Stimulated activated memory B cell treated with anti-CD40 and anti-IgM and Interleukin-4, amounts not matched to agents 10 μg/mL and 1 μg/mL and 100 μg/mL, for 72 hours (primary cell): ENCODE results near the gene CHRNA3.

Experiments used
- ATAC-seq: fragments of 150-1000 bp; cut with Tn5 transposase; 2 replicates; pipeline ENCODE4 v1.10.0; 2021
- H3K27ac Mint-ChIP-seq: one replicate; pipeline ENCODE4 v1.8.0; 2022; ENCODE audit warnings: mild to moderate bottlenecking, mixed read lengths
- H3K27me3 Mint-ChIP-seq: one replicate; pipeline ENCODE4 v1.8.0; 2022; ENCODE audit warnings: mixed read lengths
- H3K36me3 Mint-ChIP-seq: one replicate; pipeline ENCODE4 v1.8.0; 2022; ENCODE audit warnings: mixed read lengths
- H3K4me1 Mint-ChIP-seq: one replicate; pipeline ENCODE4 v1.8.0; 2022; ENCODE audit warnings: mixed read lengths
- H3K4me3 Mint-ChIP-seq: one replicate; pipeline ENCODE4 v1.8.0; 2022; ENCODE audit warnings: mild to moderate bottlenecking, moderate library complexity, mixed read lengths
- H3K9me3 Mint-ChIP-seq: one replicate; pipeline ENCODE4 v1.8.0; 2022; ENCODE audit warnings: mixed read lengths

CHRNA3 gene

DNA sequence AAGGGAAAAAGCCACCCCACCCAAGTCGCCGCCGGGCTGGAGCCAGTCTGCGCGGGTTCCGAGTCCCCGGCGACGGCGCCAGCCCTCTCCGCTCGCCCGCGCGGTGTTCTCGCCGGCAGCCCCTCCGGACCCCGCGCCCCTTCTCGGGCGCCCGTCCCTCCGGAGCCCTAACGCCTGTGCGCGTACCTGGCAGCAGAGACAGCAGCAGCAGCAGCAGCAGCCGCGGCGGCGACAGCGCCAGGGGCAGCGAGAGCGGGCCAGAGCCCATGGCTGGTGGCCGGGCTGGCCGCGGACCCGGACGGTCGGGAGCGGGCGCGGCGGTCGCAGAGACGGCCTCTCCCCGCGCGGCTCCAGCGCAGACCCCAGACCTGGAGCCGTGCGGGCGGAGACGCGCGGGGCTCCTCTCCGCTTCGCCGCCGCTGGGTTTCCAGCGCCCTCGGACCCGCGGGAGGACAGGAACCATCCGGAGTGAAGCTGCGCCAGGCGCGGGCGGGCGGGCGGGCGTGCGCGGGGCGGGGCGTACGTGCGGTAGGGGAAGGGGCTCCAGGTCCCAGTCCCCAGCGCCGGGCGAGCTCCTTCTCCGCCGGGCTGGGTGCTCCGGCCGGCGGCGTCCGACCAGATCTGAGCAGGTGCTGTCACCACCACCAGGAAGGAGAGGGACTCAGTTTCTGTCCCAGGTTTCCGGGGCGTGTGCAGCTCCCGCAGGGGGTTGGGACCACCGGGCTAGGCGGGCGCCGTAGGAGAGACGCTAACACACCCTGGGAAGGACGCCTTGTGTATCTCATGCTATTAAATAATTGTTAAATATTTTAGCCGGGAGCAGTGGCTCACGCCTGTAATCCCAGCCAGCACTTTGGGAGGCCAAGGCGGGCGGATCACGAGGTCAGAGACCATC is at the start of gene CHRNA3:
Gene CHRNA3 (minus strand): TSS at position 470 of the 895 bp plus-strand sequence. CDS start 202 bp downstream, at position 268.
- no peak within 1 kb of the TSS for H3K27ac Mint-ChIP-seq
- no peak within 1 kb of the TSS for H3K4me3 Mint-ChIP-seq
- H3K27me3 Mint-ChIP-seq: peaks cover 54% of the 10 kb centered on the region
- H3K9me3 Mint-ChIP-seq: no peaks in the 10 kb centered on the region
- ATAC-seq: no peak
- H3K36me3 Mint-ChIP-seq: no peaks in the 10 kb centered on the region
- H3K4me1 Mint-ChIP-seq: no peaks in the 10 kb centered on the region

DNA sequence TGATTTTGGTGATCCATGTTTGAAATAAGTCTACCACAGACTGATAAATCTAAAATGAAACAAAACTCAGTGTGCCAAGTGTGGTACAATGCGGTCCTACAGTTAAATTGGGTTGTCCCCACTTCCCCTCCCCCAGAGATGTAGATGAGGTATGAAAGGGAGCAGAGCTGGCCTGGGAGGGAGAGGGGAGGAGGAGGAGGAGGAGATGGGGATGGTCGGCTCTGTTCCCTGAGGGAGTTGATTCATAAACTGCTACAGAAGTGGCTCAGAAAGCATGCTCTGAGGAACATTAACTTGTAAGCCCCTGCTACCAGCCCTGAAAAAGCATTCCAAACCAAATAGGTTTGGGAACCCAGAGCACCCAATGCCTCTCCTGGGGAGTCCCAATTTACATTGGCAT is 48.2 kb upstream of the CHRNA3 start:
- ATAC-seq: no peak
- no peak overlapping the region for H3K4me3 Mint-ChIP-seq
- H3K27me3 Mint-ChIP-seq: peaks cover 30% of the 10 kb centered on the region
- H3K4me1 Mint-ChIP-seq: peaks cover 10% of the 10 kb centered on the region
- no peaks in the 10 kb centered on the region for H3K36me3 Mint-ChIP-seq
- no peaks in the 10 kb centered on the region for H3K9me3 Mint-ChIP-seq
- H3K27ac Mint-ChIP-seq: no peak overlapping the region

DNA sequence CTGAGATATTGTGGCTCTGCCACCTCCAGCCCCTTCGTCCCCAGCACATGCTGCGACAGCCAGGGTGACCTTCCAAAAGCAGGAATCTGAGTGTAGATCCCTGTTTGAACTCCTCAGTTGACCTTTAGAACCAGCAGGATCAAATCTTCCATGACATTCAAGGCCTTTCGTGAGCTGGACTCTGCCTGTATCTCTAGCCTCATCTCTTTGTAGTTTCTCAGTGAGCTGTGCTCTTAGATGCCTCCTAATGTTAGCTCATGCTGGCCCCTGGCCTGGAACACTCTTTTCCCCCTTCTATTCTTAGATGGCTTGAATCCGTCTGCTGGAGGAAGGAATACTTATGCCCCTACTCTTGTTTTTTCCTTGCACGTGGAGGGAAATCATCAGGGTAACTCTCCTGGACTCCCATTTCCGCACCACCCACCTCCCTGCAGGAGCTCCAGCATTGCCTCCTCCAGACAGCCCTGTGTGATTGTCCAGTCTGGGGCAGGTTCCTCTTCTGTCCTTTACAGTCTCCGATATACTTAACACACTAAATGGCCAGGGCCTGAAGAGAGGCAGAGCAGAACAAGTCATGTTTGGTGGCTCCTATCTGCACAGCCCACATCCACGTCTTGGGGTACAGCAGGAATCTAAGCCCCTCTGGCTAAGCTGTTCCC is 46.9 kb upstream of the CHRNA3 start:
- no peak overlapping the region for H3K27ac Mint-ChIP-seq
- H3K27me3 Mint-ChIP-seq: peaks cover 30% of the 10 kb centered on the region
- peaks cover 10% of the 10 kb centered on the region for H3K4me1 Mint-ChIP-seq
- no peaks in the 10 kb centered on the region for H3K36me3 Mint-ChIP-seq
- no peak overlapping the region for H3K4me3 Mint-ChIP-seq
- H3K9me3 Mint-ChIP-seq: no peaks in the 10 kb centered on the region
- no peak for ATAC-seq

DNA sequence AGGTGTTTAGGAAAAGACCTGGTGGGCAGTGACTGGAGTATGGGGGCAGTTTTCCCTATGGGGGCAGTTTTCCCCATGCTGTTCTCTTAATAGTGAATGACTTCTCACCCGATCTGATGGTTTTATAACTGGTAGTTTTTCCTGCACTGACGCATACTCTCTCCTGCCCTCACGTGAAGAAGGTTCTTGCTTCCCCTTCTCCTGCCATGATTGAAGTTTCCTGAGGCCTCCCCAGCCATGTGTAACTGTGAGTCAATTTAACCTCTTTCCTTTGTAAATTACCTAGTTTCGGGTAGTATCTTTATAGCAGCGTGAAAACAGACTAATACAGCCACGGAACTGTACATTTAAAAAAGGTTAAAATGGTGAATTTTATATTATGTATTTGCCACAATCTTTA is 45.2 kb upstream of the CHRNA3 start:
- ATAC-seq: no peak
- Mint-ChIP-seq H3K9me3 (no peaks in the 10 kb centered on the region), H3K27ac (no peak overlapping the region)

DNA sequence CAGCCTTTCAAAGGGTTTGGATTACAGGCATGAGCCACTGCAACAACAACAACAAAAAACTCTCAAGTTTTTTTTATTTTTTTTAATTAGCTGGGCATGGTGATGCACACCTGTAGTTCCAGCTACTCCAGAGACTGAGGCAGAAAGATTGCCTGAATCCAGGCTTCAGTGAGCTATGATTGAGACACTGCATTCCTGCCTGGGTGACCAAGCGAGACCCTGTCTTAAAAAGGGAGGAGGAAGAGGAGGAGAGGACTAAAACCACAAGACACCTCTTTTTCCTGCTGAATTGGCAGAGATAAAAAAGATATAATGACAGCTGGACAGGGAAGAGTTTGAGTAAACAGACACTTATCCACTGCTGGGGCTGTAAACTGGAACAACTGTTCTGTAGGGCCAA is 42.9 kb upstream of the CHRNA3 start:
- no peak overlapping the region for H3K27ac Mint-ChIP-seq
- no peak for ATAC-seq
- no peaks in the 10 kb centered on the region for H3K9me3 Mint-ChIP-seq
- peaks cover 46% of the 10 kb centered on the region for H3K27me3 Mint-ChIP-seq
- H3K4me1 Mint-ChIP-seq: peaks cover 10% of the 10 kb centered on the region
- H3K4me3 Mint-ChIP-seq: no peak overlapping the region
- no peaks in the 10 kb centered on the region for H3K36me3 Mint-ChIP-seq

More for the DNA sequence above, 45.2 kb upstream of the CHRNA3 start:
- peaks cover 10% of the 10 kb centered on the region for H3K4me1 Mint-ChIP-seq
- H3K36me3 Mint-ChIP-seq: no peaks in the 10 kb centered on the region
- H3K4me3 Mint-ChIP-seq: no peak overlapping the region
- peaks cover 39% of the 10 kb centered on the region for H3K27me3 Mint-ChIP-seq

DNA sequence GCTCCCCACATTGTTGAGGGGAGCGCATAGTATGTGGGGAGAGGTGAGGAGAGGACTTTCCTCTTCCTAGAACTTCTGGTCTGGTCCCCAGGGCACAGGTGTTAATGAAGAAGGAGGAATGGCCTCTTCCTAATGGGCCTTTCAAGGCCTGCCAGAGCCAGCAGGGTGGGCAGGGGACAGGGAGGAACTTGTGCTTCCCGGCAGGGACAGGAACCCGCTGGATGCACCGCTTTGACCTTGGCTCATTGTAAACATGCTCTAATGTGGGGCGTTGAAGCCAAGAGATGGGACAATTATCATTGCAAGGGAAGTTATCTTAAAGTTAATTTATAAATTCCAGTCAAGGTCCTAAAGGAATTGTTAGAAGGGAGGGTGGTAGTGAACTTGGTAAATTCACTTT is 41.2 kb upstream of the CHRNA3 start:
- H3K27ac Mint-ChIP-seq: no peak overlapping the region
- H3K27me3 Mint-ChIP-seq: peaks cover 30% of the 10 kb centered on the region
- peaks cover 10% of the 10 kb centered on the region for H3K4me1 Mint-ChIP-seq
- no peaks in the 10 kb centered on the region for H3K9me3 Mint-ChIP-seq
- no peak overlapping the region for H3K4me3 Mint-ChIP-seq
- no peaks in the 10 kb centered on the region for H3K36me3 Mint-ChIP-seq
- no peak for ATAC-seq

DNA sequence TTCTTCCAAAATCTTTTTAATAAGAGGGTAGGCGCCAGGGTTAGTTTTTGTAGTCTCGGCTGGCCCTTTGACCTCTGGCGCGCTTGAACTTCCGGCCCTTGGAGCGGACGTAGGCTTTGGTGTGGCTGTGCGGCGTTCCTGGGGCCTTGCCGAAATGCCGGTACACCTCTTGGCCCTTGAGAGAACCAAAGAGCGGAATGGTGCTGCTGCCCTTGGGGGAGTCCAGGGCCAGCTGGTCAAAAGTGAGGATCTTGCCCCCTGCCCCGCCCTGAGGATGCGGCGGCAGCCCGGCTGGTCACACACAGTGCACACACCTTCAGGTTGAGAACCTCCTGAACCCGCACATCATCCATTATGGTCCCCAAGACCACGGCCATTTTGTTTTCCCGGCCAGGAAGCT is 40.2 kb upstream of the CHRNA3 start:
- Mint-ChIP-seq H3K9me3 (no peaks in the 10 kb centered on the region), H3K27ac (no peak overlapping the region), H3K4me1 (peaks cover 2% of the 10 kb centered on the region), H3K4me3 (no peak overlapping the region), H3K27me3 (peaks cover 19% of the 10 kb centered on the region), H3K36me3 (no peaks in the 10 kb centered on the region)
- ATAC-seq: no peak

DNA sequence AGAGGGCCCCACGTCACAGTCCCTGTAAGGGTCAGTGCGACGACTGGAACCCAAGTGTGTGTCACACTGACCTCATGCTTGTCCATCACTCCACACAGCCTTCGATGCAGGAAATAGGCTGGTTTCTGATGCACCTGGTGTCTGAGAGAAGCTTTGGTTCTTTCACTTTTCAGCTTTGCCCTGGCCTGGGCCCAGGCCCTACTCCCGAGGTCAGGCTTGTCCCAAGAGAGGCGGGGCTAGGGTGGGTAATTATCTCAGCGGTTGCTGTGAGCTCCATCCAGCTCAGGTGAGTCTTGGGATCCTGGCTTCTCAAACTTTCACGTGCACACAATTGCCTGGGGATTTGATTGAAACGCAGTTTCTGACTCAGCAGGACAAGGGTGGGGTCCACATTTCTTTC is 39.8 kb upstream of the CHRNA3 start:
- no peak for ATAC-seq
- Mint-ChIP-seq H3K27ac (no peak overlapping the region), H3K4me1 (no peaks in the 10 kb centered on the region), H3K36me3 (no peaks in the 10 kb centered on the region), H3K27me3 (peaks cover 18% of the 10 kb centered on the region), H3K9me3 (no peaks in the 10 kb centered on the region), H3K4me3 (no peak overlapping the region)

DNA sequence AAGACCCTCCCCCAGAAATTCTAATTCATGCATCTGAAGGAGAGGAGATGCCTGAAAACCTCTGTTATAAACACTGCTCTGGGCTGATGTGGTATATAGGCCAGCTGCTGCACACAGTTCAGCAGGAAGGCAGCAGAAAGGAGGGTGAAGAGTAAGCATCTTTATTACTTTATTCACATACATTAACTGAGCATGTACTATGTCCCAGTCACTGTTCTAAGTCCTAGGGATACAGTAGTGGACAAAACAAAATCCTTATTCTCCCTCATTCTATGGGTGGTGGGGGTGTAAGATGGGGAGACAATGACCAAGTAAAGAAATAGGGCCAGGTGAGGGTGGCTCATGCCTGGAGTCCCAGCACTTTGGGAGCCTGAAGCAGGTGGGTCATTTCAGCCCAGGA is 38.0 kb upstream of the CHRNA3 start:
- H3K4me3 Mint-ChIP-seq: no peak overlapping the region

DNA sequence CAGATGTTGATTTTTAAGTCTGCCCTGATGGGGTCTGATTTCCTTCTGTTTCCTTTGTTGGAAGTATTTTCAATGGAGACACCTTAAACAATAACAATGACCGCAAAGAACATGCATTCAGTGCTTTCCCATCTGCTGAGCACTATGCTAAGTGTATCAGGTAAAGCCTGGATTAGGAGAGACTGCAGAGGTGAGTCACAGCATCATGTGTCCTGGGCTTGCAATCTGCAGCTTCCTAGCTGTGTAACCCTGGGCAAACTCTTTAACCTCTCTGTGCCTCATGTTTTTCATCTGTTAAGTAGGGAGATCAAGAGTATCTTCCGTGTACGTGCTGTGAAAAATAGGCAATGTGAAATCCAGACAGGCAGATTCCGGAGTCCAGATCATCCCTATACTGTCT is 33.5 kb upstream of the CHRNA3 start:
- H3K4me3 Mint-ChIP-seq: no peak overlapping the region
- H3K27me3 Mint-ChIP-seq: peaks cover 20% of the 10 kb centered on the region
- H3K27ac Mint-ChIP-seq: no peak overlapping the region
- no peak for ATAC-seq
- H3K36me3 Mint-ChIP-seq: no peaks in the 10 kb centered on the region
- no peaks in the 10 kb centered on the region for H3K4me1 Mint-ChIP-seq
- H3K9me3 Mint-ChIP-seq: no peaks in the 10 kb centered on the region

More for the DNA sequence above, 38.0 kb upstream of the CHRNA3 start:
- Mint-ChIP-seq H3K36me3 (no peaks in the 10 kb centered on the region), H3K27ac (no peak overlapping the region), H3K27me3 (peaks cover 27% of the 10 kb centered on the region), H3K4me1 (no peaks in the 10 kb centered on the region), H3K9me3 (no peaks in the 10 kb centered on the region)
- no peak for ATAC-seq

DNA sequence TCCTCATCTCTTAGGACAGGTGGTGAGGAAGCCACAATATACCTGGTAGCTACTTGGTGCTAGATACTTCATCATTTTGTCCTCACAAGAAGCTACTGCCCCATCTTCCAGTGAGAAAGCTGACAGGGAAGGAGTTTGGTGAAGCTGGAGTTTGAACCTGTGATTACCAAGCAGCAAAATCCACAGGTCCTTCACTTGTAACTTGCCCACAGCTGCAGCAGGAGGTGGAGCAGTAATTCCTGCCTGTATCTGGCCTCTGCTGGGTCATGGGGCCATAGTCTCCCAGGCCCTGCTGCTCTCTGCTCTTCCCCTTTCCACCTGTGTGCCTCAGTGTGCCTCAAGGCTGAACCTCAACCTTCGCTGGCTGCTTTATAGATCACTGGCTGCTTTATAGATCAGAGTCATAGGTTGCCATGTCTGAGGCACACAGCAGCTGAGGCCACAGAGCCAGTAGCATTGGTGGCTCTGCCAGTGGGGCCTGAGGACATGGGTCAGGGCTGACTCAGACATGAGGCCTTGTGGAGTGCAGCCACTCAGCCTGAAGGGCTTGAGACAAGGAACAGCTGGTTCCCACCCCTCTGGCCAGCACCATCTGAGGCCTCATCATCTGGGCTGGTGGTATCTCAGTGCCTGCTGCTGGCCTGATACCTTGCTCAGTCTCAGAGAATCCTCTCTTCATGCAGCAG is 31.3 kb upstream of the CHRNA3 start:
- Mint-ChIP-seq H3K27me3 (peaks cover 15% of the 10 kb centered on the region), H3K4me3 (no peak overlapping the region), H3K4me1 (no peaks in the 10 kb centered on the region), H3K27ac (no peak overlapping the region), H3K9me3 (no peaks in the 10 kb centered on the region), H3K36me3 (no peaks in the 10 kb centered on the region)
- no peak for ATAC-seq

DNA sequence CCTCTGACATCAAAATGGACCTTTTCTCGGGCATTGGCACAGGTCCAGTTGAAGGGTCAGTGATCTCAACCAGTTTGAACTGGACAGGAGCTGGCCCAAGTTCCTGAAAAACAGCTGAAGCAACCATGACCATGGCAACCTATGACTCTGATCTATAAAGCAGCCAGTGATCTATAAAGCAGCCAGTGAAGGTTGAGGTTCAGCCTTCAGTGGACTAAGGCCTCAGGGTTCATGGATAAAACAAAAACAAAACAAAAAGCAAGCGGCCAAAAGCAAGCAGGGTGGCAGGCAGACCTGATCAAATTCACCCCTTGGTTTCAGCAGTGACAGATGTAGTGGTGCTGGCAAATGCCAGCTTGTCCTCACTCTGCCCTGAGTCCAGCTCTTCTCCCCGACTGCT is 30.2 kb upstream of the CHRNA3 start:
- ATAC-seq: no peak
- Mint-ChIP-seq H3K36me3 (no peaks in the 10 kb centered on the region), H3K4me1 (no peaks in the 10 kb centered on the region), H3K27ac (no peak overlapping the region), H3K4me3 (no peak overlapping the region), H3K9me3 (no peaks in the 10 kb centered on the region), H3K27me3 (peaks cover 15% of the 10 kb centered on the region)

DNA sequence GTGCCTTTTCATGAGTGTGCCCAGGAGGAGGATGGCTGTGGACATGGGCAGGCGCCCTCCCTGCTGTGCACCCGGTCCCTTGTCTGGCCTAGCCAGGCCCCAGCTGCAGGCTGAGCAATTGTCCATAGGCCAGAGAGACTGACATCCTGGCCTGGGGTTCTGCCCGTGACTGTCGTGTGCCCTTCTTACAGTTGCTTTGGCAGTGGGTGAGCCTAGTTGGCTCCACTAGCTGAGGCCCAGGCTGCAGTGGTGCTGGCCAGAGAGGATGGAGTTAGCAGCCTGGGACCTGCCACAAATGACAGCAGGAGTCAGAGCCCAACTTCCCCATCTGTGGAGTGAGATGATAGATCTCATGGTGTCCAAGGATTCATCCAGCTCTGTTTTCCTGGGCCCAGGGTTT is 29.2 kb upstream of the CHRNA3 start:
- H3K4me1 Mint-ChIP-seq: no peaks in the 10 kb centered on the region
- H3K36me3 Mint-ChIP-seq: no peaks in the 10 kb centered on the region
- H3K27me3 Mint-ChIP-seq: peaks cover 13% of the 10 kb centered on the region
- ATAC-seq: no peak
- no peaks in the 10 kb centered on the region for H3K9me3 Mint-ChIP-seq
- no peak overlapping the region for H3K27ac Mint-ChIP-seq
- H3K4me3 Mint-ChIP-seq: no peak overlapping the region

DNA sequence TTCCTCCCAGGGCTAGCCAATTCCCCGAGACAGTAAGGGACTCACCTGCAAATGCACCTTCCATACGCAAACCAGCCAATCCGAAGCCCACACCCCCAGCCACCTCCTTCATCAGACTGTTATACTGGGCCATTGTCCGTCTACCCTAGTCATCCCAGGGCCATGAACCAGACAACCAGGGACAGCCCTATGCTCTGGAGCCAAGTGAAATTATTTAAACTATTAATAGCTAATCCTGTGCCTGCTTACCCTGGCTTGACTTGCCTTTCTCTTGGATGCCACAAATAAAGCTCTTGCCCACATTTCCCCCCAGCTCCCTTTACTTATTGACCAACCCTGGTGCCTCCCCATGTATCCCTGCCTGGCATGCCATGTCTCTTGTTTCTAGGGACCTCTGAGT is 24.2 kb upstream of the CHRNA3 start:
- H3K4me3 Mint-ChIP-seq: no peak overlapping the region
- no peak overlapping the region for H3K27ac Mint-ChIP-seq
- H3K9me3 Mint-ChIP-seq: no peaks in the 10 kb centered on the region

DNA sequence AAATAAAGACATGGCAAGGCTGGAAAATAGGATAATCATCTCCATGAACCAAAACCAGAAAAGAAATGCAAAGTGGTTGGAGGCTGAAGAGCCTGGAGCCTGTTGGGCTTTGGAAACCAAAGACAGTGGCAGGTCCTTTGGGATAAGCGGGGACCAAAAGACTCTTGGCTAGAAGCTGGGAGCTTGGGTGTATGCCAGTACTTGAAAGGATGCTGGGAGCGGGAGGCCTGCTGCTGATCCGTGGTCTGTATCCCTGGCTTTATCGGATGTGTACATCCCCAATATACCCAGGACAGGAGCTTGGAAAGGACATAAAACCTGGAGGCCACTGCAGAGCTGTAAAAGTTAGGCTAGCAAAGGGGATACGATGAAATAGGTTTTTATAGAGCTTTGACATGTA is 21.5 kb upstream of the CHRNA3 start:
- Mint-ChIP-seq H3K27me3 (peaks cover 32% of the 10 kb centered on the region), H3K9me3 (no peaks in the 10 kb centered on the region), H3K4me1 (peaks cover 7% of the 10 kb centered on the region), H3K4me3 (no peak overlapping the region), H3K27ac (no peak overlapping the region), H3K36me3 (no peaks in the 10 kb centered on the region)
- ATAC-seq: no peak

More for the DNA sequence above, 24.2 kb upstream of the CHRNA3 start:
- Mint-ChIP-seq H3K36me3 (no peaks in the 10 kb centered on the region), H3K27me3 (peaks cover 23% of the 10 kb centered on the region), H3K4me1 (peaks cover 7% of the 10 kb centered on the region)
- ATAC-seq: no peak
